ENCODE results near the gene ATXN7L3.

- TF ChIP-seq POLR2A (IDR thresholded peaks at IDR 0.05): no peak
- no peak for TF ChIP-seq CTCF (IDR thresholded peaks at IDR 0.05)
- TF ChIP-seq POLR2AphosphoS5 (IDR thresholded peaks at IDR 0.05): no peak
Measured at GRCh38 chr17:44217738-44218343, 18.2 kb upstream of the ATXN7L3 start.
